Neural progenitor cell (in vitro differentiated cells): Measurements from ENCODE around the gene GABRR1.

Experiments
- EZH2 ChIP-seq: fragments of 200-600 bp; sonication (generic); IDR thresholded peaks from 2 replicates; pipeline ENCODE4 v1.6.1; 2017; ENCODE audit warnings: antibody characterized with exemption, mild to moderate bottlenecking, moderate library complexity
- EZH2phosphoT487 ChIP-seq: fragments of 200-600 bp; sonication (generic); IDR thresholded peaks from 2 replicates; pipeline ENCODE4 v1.6.1; 2017; ENCODE audit warnings: antibody characterized with exemption
- TF ChIP-seq, protein P1 (sequence below): fragments of 200-600 bp; sonication (generic); IDR thresholded peaks from 2 replicates; pipeline ENCODE4 v1.5.1; 2017; ENCODE audit warnings: antibody characterized with exemption, mild to moderate bottlenecking

DNA sequence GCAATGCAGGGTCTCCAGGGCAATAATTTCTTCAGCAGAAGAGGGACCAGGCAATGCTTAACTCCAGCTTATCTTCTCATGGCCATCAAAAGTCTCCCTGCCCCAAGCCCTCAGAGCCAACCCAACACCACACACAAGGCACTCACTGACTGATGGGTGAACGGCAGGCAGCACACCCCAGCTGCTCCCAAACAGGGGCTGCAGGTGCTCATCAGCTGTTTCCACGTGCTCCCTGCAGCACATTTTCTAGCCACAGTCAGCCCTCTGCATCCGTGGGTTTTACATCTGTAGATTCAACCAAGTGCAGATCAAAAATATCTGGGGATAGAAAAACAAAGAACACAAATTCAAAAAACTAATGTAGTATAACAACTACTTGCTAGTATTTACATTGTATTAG lies 4.0 kb upstream of the GABRR1 start:
- TF ChIP-seq EZH2 (no peak), EZH2phosphoT487 (no peak)
- TF ChIP-seq, protein P1, sequence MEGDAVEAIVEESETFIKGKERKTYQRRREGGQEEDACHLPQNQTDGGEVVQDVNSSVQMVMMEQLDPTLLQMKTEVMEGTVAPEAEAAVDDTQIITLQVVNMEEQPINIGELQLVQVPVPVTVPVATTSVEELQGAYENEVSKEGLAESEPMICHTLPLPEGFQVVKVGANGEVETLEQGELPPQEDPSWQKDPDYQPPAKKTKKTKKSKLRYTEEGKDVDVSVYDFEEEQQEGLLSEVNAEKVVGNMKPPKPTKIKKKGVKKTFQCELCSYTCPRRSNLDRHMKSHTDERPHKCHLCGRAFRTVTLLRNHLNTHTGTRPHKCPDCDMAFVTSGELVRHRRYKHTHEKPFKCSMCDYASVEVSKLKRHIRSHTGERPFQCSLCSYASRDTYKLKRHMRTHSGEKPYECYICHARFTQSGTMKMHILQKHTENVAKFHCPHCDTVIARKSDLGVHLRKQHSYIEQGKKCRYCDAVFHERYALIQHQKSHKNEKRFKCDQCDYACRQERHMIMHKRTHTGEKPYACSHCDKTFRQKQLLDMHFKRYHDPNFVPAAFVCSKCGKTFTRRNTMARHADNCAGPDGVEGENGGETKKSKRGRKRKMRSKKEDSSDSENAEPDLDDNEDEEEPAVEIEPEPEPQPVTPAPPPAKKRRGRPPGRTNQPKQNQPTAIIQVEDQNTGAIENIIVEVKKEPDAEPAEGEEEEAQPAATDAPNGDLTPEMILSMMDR = no peak
